ENCODE results near the gene NUDT14.

Gene NUDT14

GRCh38 chr14:105209646-105210045 lies 28.5 kb upstream of the NUDT14 start:
- ChIA-PET POLR2A (ENCODE audit: low non-redundant PET) (no interaction called here), CTCF (no interaction called here)
- no peak for DNase-seq (ENCODE audit: low spot score)
- no peak for TF ChIP-seq CTCF (conservative IDR thresholded peaks at IDR 0.05; ENCODE audit: low read depth)
- H3K27ac ChIP-seq: no peak overlapping the region

GRCh38 chr14:105209091-105209490 lies 28.0 kb upstream of the NUDT14 start:
- DNase-seq (ENCODE audit: low spot score): no peak
- no peak for TF ChIP-seq CTCF (conservative IDR thresholded peaks at IDR 0.05; ENCODE audit: low read depth)
- ChIA-PET CTCF (interaction anchor here (0.7 kb wide), 1 partner anchor 301 kb away, joined by 5 read pairs; no protein-coding TSS in a partner anchor), POLR2A (ENCODE audit: low non-redundant PET) (no interaction called here)
- H3K27ac ChIP-seq: no peak overlapping the region

DNA sequence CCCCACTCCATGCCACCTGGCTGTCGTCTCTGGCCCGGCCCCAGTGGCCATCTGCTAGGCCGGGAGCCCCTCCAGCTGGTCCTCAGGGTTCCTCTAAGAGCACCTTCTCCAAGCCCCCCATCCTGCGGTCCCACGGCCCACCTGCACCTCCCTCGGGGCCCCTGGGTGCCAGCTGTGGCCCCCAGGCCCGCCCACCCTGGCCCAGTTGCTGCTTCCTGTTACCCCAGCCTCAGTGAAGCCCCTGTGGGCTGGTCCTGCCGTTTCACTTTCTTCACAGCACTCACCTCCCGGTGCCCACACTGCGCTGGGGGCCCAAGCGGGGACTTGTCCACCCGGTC lies 27.6 kb upstream of the NUDT14 start:
- no peak for TF ChIP-seq CTCF (conservative IDR thresholded peaks at IDR 0.05; ENCODE audit: low read depth)
- no peak for DNase-seq (ENCODE audit: low spot score)
- POLR2A ChIA-PET (ENCODE audit: low non-redundant PET): no interaction called here
- H3K27ac ChIP-seq: no peak overlapping the region
- CTCF ChIA-PET: interaction anchor here (0.7 kb wide), 1 partner anchor 301 kb away, joined by 5 read pairs; no protein-coding TSS in a partner anchor

GRCh38 chr14:105207996-105208737 lies 27.1 kb upstream of the NUDT14 start:
- H3K27ac ChIP-seq: peak overlapping the region; percentile 27; the same call in 1 of the 2 replicates
- TF ChIP-seq CTCF (conservative IDR thresholded peaks at IDR 0.05; ENCODE audit: low read depth): no peak
- DNase-seq (ENCODE audit: low spot score): no peak
- ChIA-PET CTCF (interaction anchor here (0.7 to 1.8 kb wide), 2 partner anchors 118 to 300 kb away, joined by 5 to 6 read pairs; no protein-coding TSS in a partner anchor), POLR2A (ENCODE audit: low non-redundant PET) (no interaction called here)

DNA sequence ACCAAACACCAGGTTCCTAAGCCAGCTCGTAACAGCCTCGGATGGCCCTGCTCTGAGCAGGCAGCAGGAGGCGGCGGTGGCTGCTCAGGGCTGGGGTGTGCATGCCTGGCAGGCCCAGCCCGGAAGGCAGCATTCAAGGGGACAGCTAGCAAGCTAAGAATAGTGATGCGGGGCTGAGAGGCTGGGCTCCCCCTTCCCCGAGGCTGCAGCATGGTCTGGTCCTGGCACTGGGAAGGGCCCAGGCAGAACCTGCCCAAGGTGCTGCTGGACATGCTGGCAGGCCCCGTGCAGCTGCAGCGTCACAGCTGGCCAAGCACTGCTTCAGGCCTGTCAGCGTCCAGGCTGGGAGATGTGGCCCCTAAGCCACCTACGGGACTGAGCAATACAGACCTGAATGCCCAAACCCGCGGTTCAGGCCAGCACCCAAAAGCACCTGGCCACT lies 26.4 kb upstream of the NUDT14 start:
- POLR2A ChIA-PET (ENCODE audit: low non-redundant PET): no interaction called here
- CTCF ChIA-PET: interaction anchor here (0.9 to 1.8 kb wide), 3 partner anchors 17 to 283 kb away, joined by 3 to 6 read pairs (median 4); no protein-coding TSS in a partner anchor
- peak overlapping the region; percentile 27 for H3K27ac ChIP-seq

DNA sequence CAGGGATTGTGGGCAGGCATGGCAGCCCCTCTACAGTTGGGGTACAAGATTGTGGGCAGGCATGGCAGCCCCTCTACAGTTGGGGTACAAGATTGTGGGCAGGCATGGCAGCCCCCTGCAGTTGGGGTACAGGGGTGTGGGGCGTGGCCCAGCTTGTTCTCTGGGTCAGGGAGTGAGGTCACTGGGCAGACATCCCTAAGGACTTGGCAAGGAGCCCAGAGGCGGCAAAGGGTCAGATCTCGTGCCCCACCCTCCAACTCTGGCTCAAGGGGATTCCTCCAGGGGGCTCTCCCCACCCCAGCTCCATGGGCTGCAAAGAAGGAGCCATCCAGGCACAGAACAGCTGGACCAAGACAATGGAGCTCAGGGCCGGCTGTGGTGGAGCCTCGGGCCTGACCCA lies 25.8 kb upstream of the NUDT14 start:
- ChIA-PET CTCF (interaction anchor here (0.9 to 1.8 kb wide), 3 partner anchors 17 to 283 kb away, joined by 3 to 6 read pairs (median 4); no protein-coding TSS in a partner anchor), POLR2A (ENCODE audit: low non-redundant PET) (no interaction called here)

More for the DNA sequence above, 26.4 kb upstream of the NUDT14 start:
- no peak for DNase-seq (ENCODE audit: low spot score)
- no peak for TF ChIP-seq CTCF (conservative IDR thresholded peaks at IDR 0.05; ENCODE audit: low read depth)

More for the DNA sequence above, 25.8 kb upstream of the NUDT14 start:
- no peak for TF ChIP-seq CTCF (conservative IDR thresholded peaks at IDR 0.05; ENCODE audit: low read depth)
- peak overlapping the region; percentile 27 for H3K27ac ChIP-seq
- no peak for DNase-seq (ENCODE audit: low spot score)
